UCSD-AML1 (cell line): Measurements from ENCODE around the gene CORO7.

Experiments
- DNase-seq: peaks from one replicate; lab custom pipeline; 2025; ENCODE audit not compliant: unreplicated experiment; lab: John Stamatoyannopoulos, UW

Gene CORO7

GRCh38 chr16:4373356-4373908 lies 43.0 kb downstream of the CORO7 start:
- no peak for DNase-seq

DNA sequence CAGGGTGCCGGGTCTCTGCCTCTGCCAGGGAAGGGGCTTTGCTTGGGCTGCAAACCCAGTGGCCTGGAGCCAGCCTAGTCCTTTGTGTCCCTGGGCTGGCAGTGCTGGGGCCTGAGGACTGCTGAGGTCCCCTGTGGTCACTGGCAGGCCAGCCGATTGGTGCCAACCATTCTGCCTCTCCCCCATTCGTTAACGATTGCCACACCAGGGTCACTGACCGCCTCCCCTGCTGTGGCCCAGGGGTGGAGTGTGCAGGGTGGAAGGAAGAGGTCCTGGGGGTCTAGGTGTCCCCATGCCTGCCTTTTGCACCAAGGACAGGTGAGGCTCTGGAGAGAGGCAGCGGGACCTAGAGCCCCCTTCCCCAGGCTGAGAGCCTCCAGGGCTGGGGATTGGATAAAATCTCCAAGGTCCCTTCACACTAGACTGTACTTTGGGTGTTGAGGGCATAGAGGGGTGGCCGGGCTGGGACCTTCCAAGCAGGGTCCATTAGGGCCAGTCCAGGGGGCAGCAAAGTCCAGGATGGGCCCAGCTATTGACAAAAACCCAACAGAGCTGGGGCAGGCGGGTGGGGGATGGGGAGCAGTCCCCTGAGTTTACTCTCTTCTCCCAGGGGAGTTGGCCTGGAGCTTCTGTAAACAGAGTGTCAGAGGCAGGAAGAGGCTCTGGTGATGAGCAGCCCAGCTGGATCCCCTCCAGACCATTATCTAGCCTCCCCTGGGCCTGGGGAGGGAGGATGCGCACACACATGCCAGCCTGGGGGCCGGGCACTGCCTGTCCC lies 43.6 kb downstream of the CORO7 start:
- no peak for DNase-seq

GRCh38 chr16:4372001-4372577 lies 44.3 kb downstream of the CORO7 start:
- DNase-seq: no peak

DNA sequence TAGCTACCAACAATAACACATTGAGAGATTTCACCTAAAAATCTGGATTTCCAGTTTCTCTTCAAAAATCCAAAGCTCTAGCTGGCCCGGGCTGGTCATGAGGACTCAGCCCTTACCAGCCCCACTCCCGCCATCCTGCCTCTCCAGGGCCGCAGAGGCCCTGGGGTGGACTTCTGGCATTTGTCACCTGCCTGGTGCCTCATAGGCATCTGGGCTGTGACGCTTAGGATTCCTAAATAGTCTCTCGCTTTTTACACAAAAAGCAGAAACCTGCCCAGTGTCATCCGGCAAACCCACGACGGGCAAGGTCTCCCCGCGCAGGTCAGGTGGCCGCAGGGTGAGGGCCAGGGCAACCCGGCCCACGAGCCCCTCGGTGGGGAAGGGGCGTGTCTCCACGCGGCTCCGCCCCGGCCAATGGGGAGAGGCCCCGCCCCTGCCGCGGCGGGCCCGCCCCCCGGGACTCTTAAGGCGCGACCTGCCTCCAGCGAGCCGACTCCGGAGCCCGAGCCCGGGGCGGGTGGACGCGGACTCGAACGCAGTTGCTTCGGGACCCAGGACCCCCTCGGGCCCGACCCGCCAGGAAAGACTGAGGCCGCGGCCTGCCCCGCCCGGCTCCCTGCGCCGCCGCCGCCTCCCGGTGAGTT lies 44.9 kb downstream of the CORO7 start, which contains the start of gene VASN:
Gene VASN, plus strand, starts transcription at position 492 of the 644 bp plus-strand sequence. CDS start 9,030 bp downstream, outside the sequence.
- no peak for DNase-seq

DNA sequence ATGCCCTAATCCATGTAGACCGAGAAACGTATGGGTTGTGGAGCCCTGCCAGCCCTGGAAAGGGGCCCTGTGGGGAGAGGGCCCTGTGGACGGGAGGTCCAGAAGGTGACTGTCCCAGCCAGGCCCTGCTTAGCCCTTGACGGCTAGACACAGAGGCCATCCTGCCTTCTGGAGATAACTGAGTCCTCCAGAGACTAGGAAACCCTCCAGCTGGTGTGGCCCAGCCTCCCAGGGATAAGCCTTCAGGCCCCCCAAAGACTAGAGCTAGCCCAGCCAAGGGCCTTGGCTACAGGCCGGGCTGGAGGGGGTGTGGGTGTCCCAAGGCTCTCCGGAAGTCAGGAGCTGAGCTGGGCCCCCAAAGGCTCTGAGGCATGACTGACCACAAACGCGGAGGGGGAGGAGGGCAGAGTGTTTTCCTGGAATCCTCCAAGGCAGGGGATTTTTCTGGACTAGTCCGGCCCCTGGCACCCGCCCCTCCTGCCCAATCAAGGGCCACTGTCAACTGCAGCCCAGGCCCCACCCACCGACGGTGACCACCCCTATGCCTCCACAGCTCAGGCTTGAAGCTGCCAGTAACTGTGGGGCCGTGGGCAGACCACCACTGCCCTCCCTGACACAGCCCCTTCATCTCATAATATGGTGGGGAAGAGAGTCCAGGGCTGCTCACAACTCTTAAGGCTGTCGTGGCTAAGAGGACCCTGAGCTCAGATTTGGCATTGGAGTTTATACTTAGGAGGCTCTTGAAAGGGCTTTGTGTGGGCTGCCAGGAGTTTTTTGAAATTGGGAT lies 45.6 kb downstream of the CORO7 start:
- no peak for DNase-seq

GRCh38 chr16:4370151-4370550 lies 46.2 kb downstream of the CORO7 start:
- DNase-seq: no peak

DNA sequence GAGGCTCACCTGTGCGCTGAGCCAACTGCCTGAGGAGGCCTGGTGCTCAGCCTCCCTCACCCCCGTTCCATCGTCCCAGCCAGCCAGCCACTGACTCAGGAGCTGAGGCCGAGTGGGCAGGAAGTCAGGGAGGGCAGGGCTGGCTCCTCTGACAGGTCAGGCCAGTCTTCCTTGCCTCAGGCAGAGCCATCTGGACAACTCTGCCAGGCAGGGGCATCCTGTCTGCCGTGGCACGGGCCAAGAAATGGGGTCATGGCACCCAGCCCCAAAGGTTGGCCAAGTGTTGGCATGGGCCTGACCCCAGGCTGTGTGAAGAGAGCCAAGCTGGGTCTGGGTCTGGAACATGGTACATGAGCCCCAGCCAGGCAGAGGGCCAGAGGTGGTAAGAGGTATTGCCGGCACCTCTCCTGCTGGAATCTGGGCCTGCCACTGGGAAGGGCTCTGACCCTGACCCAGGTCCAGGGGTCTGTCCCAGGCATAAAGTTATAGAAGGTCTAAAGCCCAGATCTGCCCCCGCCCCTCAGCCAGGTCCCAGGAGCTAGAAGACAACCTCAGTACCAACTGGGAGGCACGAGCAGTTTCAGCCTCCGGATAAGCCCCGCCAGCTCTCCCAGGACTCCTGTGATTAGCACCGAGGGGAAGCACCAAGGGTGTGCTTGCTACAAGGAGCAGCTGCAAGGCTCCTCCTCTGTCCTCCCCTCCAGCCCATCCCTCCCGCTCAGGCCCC lies 47.2 kb downstream of the CORO7 start:
- DNase-seq: no peak

DNA sequence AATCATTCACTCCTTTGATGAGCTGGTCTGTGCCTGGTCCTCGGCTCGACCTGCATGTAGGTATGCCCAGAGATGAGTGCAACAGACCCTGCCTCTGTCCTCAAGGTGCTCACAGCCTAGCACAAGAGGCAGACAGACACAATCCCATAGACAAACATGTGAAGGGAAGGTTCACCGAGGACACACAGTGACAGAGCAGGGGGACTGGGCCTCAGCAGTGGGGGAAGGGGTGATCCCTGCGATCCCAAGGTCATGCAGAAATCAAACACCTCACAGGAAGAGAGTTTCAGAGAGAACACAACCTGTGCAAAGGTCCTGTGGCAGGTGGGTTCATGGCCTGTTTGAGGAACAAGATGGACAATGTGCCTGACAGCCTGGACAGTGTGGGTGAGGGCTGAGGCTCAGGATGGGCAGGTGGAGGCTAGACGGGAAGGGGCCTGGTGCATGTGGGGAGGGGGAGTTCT lies 49.0 kb downstream of the CORO7 start:
- DNase-seq: no peak

DNA sequence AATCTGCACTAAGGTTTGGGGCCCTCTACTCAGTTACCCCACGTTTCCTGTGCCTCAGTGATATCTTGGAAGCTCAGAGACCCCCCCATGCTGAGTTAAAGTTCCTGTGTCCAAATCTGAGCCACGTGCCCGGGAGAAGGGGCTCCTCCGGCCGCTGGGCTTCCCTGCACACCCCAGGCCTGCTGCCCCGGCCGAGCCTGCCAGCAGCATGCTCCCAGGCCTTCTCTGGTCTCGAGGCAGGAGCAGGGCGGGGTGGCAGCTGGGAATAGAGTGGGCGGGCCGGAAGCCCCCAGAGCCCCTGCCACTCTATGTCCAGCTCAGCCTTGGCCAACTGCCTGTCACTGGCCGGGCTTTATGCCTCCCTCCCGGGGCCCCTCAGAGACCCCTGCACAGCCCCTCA lies 50.4 kb downstream of the CORO7 start:
- DNase-seq: no peak

DNA sequence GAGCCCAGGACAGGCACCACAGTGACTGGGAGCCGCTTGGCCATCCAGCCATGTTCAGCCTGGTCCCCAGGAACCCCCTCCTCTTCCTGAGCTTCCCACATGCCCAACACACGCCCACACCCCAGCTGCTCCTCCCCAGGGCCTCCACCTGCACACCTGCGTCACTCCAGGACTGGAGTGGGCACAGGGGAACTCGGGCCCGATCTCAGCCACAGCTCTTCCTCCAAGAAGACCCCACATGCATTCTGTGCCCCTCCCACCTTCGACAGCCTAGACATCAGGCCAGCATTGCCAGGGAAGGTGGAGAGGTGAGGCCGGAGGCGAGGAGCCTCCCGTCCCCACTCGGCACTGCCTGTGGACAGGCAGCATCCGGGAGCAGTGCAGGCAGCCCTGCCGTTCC lies 50.8 kb downstream of the CORO7 start:
- no peak for DNase-seq

DNA sequence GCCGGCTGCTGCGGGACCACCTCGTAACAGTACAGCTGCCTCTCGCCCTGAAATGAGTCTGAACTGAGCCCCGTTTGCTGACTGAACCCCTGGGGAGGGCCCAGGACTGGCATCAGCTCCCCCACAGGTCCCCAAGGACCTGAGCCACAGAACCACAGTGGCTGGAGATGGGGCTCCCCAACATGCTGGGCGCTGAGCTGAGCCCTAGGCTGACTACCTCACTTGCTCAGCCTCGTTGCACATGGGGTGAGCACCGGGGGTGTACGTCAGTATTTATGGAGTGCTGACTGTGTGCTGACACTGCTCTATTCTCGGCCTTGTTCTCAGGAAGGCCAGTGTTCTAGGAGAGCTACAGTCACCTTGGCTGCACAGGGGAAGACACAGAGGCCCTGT lies 51.4 kb downstream of the CORO7 start:
- DNase-seq: no peak

DNA sequence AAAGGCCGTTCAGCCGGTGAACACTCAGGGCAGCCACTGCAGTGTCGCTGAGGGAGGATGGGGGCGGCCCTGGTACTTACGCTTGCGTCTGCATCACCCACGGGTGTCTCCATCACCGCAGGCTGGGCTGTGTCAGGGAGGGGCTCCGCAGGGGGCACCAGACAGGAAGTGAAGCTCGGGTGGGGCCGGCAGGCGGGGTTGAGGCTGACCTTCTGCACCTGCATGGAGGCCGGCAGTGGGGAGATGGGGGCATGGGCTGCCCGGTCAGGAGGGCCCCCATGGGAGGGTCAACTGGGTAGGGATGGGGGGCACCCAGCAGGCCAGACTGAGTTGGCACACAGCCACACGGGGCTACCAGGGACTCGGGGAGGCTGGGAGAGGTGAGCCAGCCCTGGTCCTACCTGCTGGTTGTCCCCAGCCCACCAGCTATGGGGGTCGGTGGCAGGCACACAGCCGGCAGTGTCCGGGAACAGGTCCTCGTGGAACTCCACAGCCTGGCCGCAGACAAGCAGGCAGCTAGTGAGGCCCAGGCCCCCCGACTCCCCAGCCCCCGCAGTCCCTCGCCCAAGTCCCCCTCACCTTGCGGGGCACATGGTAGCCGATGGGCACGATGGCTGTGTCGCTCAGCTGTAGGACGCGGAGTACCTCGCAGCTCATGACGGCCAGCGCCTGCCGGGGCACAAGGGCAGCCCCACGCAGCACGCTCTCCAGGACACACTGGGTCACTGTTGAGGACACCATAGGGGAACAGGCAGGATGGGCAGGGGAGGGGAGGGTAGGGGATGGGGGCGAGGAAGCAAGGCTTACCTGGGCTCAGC lies 52.0 kb downstream of the CORO7 start:
- no peak for DNase-seq

- no peak for DNase-seq
These were observed 53.8 kb downstream of the CORO7 start for GRCh38 chr16:4362476-4363135.

GRCh38 chr16:4361944-4362311 lies 54.5 kb downstream of the CORO7 start:
- DNase-seq: no peak

DNA sequence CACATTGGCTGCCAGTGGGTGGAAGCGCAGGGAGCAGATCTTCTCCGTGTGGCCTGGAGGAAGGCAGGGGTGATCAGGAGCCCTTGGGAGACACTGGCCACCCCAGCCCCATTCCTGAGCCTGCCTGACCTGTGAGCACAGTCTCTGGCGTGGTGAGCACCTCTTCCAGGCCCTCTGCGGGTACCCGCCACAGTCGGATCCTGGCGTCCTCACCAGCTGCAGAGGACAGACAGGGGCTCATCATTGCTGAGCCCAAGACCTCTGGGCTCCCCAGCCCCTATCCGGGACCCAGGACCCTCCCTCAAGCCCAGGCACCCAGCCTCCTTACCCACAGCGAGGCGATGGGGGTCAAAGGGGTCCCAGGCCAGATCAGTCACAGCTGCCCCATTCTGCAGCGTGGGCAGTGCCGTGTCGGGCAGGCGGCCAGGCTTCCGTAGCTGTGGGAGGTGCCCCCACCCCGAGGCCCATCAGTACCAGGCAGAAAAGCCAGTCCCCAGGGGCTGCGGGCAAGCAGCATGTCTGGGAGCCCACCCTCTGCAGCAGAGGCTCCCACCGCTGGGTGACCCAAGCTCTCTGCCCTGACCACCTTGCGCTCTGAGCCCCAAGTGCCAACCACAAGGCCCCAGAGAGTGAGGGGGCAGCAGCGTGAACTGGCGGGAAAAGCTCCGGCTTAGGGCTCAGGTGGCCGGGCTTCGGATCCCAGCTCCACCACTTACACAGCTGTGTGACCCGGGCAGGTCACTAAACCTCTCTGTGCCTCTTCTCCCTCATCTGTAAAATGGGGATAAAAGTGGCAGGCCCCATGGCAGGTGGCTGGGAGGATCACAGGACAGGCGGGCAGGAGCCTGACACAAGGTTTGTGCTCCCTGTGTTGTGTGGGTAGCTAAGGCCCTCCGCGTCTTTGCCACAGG lies 55.1 kb downstream of the CORO7 start:
- DNase-seq: no peak

- no peak for DNase-seq
These were observed 55.8 kb downstream of the CORO7 start for GRCh38 chr16:4360538-4361021.

DNA sequence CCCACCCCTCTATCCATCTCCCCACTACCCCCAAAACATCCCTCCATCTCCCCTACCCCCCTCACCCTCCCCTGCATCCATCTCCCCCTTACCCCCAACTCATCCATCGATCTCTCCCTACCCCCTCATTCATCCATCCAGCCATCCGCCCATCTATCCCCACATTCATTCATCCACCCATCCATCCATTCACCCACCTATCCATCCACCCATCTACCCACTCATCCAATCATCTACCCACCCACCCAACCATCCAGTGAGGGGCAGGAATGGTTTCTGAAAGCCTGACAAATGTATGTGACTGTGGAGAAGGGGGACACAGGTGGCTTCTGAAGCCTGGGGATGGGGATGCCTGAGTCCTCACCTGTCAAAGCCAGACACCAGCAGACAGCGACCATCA lies 56.5 kb downstream of the CORO7 start:
- no peak for DNase-seq
